Caco-2 (cell line): ENCODE measurements around the gene SLC39A11. TPM values are rescaled to one million over a fixed set of nuclear protein-coding genes. Genes with fewer than 3 reads are reported as not detected.
A peak's percentile ranks its signal among the peaks of the same experiment; 100 is the strongest.

ENCODE experiments used
- BruUV-seq: library from RNA; stranded (reverse); fragments of 400-500 nt; replicated peaks from 2 replicates; lab custom pipeline; 2021; lab: Mats Ljungman, UMichigan
- CTCF ChIA-PET: fragments of 300-600 bp; sonication (Branson Sonifier 250); formaldehyde crosslinking; loops from one replicate; lab custom pipeline; 2022; ENCODE audit warnings: antibody characterized with exemption; lab: Charles Lee
- POLR2A ChIA-PET: fragments of 300-600 bp; sonication (Branson Sonifier 250); formaldehyde crosslinking; loops from one replicate; lab custom pipeline; 2022; ENCODE audit warnings: antibody characterized with exemption; lab: Charles Lee
- DNase-seq, 2 experiments: peaks; one replicate each; pipeline versions ENCODE4 v3.0.0 to v3.0.0-alpha.2; 2020 to 2022
- H3K27me3 ChIP-seq: replicated peaks from 2 replicates; pipeline ENCODE4 v1.6.0; 2011; ENCODE audit warnings: low read length; ENCODE audit not compliant: control insufficient read depth, insufficient read depth
- H3K36me3 ChIP-seq: 2 replicates; pipeline ENCODE4 v1.5.1; 2011; ENCODE audit warnings: low read length; ENCODE audit not compliant: control insufficient read depth, insufficient read depth
- H3K4me1 ChIP-seq: fragments of 250-450 bp; sonication (Bioruptor Pico); 2 replicates; pipeline ENCODE4 v1.5.1; 2020; ENCODE audit warnings: mild to moderate bottlenecking
- H3K4me3 ChIP-seq: 2 replicates; pipeline ENCODE4 v1.5.1; 2011; ENCODE audit warnings: low read depth, mild to moderate bottlenecking, control low read depth, low read length
- H3K9me3 ChIP-seq: fragments of 250-450 bp; sonication (Bioruptor Pico); 2 replicates; pipeline ENCODE4 v1.5.1; 2020; ENCODE audit warnings: mild to moderate bottlenecking, moderate library complexity
- H3K27ac Mint-ChIP-seq: one replicate; pipeline ENCODE4 v1.8.0; 2022; ENCODE audit warnings: mixed read lengths; ENCODE audit not compliant: unreplicated experiment
- H3K27me3 Mint-ChIP-seq: one replicate; pipeline ENCODE4 v1.8.0; 2022; ENCODE audit warnings: mixed read lengths; ENCODE audit not compliant: insufficient read depth, unreplicated experiment
- H3K36me3 Mint-ChIP-seq: one replicate; pipeline ENCODE4 v1.8.0; 2022; ENCODE audit warnings: mild to moderate bottlenecking, mixed read lengths; ENCODE audit not compliant: insufficient read depth, unreplicated experiment
- H3K4me1 Mint-ChIP-seq: one replicate; pipeline ENCODE4 v1.8.0; 2022; ENCODE audit warnings: low read depth, mixed read lengths; ENCODE audit not compliant: unreplicated experiment
- H3K4me3 Mint-ChIP-seq: one replicate; pipeline ENCODE4 v1.8.0; 2022; ENCODE audit warnings: mild to moderate bottlenecking, moderate library complexity, mixed read lengths; ENCODE audit not compliant: unreplicated experiment
- H3K9me3 Mint-ChIP-seq: one replicate; pipeline ENCODE4 v1.8.0; 2022; ENCODE audit warnings: mixed read lengths; ENCODE audit not compliant: unreplicated experiment
- intact Hi-C: fragments of 100-400 bp; cut with micrococcal nuclease; formaldehyde crosslinking; loops from one replicate; pipeline ENCODE4 v1.10.0; 2022; ENCODE audit not compliant: unreplicated experiment
- total RNA-seq: library from RNA; stranded (reverse); gene quantifications from 2 replicates; pipeline ENCODE4 v1.2.3, GENCODE V29; 2022
- TF ChIP-seq, protein P1 (sequence below), 2 experiments: fragments of 200-600 bp in 1 of 2; IDR thresholded peaks; 1 replicate in 1 of 2; 2 replicates in 1 of 2; pipeline versions ENCODE4 v1.5.1 to v1.8.0; 2011 to 2022; ENCODE audit warnings: antibody characterized with exemption in 1 of 2, control low read depth in 1 of 2, inconsistent platforms in 1 of 2, low read depth in 1 of 2, low read length in 1 of 2, mild to moderate bottlenecking in 1 of 2, moderate library complexity in 1 of 2; ENCODE audit not compliant: insufficient read depth in 1 of 2, severe bottlenecking in 1 of 2, unreplicated experiment in 1 of 2

The SLC39A11 gene
- total RNA-seq, 1 experiment from 2014 or later = 26.4 TPM

DNA sequence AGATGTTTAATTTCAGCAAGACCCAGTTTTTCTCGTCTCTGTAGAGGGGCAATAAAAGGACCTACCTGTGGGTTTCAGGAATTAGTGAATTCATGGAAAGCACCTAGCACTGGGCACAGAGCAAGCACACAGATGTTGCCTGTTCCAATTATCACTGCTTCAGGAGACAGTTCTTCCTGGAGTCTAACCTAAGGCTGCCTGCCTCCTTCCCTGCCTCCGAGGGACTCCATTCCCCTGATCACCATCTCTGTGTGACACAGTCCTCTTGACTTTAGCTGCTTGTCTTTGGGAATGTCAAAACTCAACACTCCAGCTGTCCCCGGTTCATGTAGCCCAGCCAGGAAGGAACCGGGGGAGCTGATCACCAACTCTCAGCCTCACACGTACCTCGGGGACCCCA, 474.9 kb downstream of the SLC39A11 start:
- Mint-ChIP-seq H3K9me3 (peaks cover 14% of the 10 kb centered on the region), H3K36me3 (no peaks in the 10 kb centered on the region), H3K4me3 (peak overlapping the region; percentile 78), H3K4me1 (peaks cover 50% of the 10 kb centered on the region), H3K27ac (peak overlapping the region; percentile 65), H3K27me3 (no peaks in the 10 kb centered on the region)
- intact Hi-C loops = no loop called here
- Histone ChIP-seq H3K36me3 (0 out of 2 replicates have a peak, but pooled peaks cover 2% of the 10 kb centered on the region), H3K9me3 (no peaks in the 10 kb centered on the region), H3K4me1 (peaks cover 50% of the 10 kb centered on the region), H3K4me3 (peak overlapping the region; percentile 26), H3K27me3 (no peaks in the 10 kb centered on the region)
- BruUV-seq = TSS peak; percentile 33
- TF ChIP-seq, protein P1, sequence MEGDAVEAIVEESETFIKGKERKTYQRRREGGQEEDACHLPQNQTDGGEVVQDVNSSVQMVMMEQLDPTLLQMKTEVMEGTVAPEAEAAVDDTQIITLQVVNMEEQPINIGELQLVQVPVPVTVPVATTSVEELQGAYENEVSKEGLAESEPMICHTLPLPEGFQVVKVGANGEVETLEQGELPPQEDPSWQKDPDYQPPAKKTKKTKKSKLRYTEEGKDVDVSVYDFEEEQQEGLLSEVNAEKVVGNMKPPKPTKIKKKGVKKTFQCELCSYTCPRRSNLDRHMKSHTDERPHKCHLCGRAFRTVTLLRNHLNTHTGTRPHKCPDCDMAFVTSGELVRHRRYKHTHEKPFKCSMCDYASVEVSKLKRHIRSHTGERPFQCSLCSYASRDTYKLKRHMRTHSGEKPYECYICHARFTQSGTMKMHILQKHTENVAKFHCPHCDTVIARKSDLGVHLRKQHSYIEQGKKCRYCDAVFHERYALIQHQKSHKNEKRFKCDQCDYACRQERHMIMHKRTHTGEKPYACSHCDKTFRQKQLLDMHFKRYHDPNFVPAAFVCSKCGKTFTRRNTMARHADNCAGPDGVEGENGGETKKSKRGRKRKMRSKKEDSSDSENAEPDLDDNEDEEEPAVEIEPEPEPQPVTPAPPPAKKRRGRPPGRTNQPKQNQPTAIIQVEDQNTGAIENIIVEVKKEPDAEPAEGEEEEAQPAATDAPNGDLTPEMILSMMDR (IDR thresholded peaks at IDR 0.05; ENCODE audit: insufficient read depth in 1 of 2, low read depth in 1 of 2, low read length in 1 of 2, severe bottlenecking in 1 of 2, unreplicated experiment in 1 of 2) = no peak
- POLR2A ChIA-PET = interaction anchor here (0.6 to 1.3 kb wide), 9 partner anchors 10 to 61 kb away, joined by 3 to 7 read pairs (median 3); no protein-coding TSS in a partner anchor
- DNase-seq = no peak
- CTCF ChIA-PET = interaction anchor here (0.8 to 1.5 kb wide), 4 partner anchors 14 to 65 kb away, joined by 3 to 8 read pairs (median 4); no protein-coding TSS in a partner anchor

DNA sequence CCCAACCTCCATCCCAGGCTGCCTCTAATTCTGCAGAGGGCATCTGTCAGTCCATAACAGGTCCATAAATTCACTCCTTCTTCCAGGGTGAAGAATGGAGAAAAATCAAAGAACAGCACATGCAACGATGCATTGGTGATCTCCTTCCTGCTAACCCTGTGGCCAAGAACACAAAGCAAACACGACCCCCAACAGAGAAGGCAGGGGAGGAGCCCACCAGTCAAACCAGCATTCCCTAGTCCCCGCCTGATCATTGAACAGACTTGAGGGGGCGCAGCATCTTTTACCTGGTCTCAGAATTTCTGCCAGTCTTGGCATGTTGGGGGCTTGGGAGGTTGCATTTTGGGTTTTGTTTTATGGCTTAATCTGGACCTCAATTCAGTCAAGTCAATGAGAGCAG, 476.0 kb downstream of the SLC39A11 start:
- no TSS peak for BruUV-seq

GRCh38 chr17:72615627-72615991, 476.9 kb downstream of the SLC39A11 start:
- peaks cover 48% of the 10 kb centered on the region for H3K4me1 Mint-ChIP-seq
- Histone ChIP-seq H3K27me3 (no peaks in the 10 kb centered on the region), H3K9me3 (no peaks in the 10 kb centered on the region), H3K4me1 (peaks cover 50% of the 10 kb centered on the region), H3K4me3 (peak overlapping the region; percentile 22), H3K36me3 (0 out of 2 replicates have a peak, but pooled peaks cover 2% of the 10 kb centered on the region)
- no peaks in the 10 kb centered on the region for H3K27me3 Mint-ChIP-seq
- peak overlapping the region; percentile 35 for H3K27ac Mint-ChIP-seq
- H3K4me3 Mint-ChIP-seq = peak overlapping the region; percentile 67
- no peaks in the 10 kb centered on the region for H3K36me3 Mint-ChIP-seq
- BruUV-seq = no TSS peak
- POLR2A ChIA-PET = interaction anchor here (0.7 to 1.3 kb wide), 2 partner anchors 23 to 35 kb away, joined by 5 to 7 read pairs; no protein-coding TSS in a partner anchor
- H3K9me3 Mint-ChIP-seq = peaks cover 12% of the 10 kb centered on the region
- TF ChIP-seq, protein P1 (IDR thresholded peaks at IDR 0.05; ENCODE audit: insufficient read depth in 1 of 2, low read depth in 1 of 2, low read length in 1 of 2, severe bottlenecking in 1 of 2, unreplicated experiment in 1 of 2) = no peak
- CTCF ChIA-PET = interaction anchor here (0.6 to 1.9 kb wide), 6 partner anchors 12 to 114 kb away, joined by 3 to 9 read pairs (median 4); no protein-coding TSS in a partner anchor
- DNase-seq = no peak
- intact Hi-C loops = loop anchor here (1.0 kb wide), 3 partner anchors 25 to 69 kb away; no protein-coding TSS in a partner anchor

More for the DNA sequence above, 476.0 kb downstream of the SLC39A11 start:
- H3K9me3 Mint-ChIP-seq = peaks cover 14% of the 10 kb centered on the region
- TF ChIP-seq, protein P1 (IDR thresholded peaks at IDR 0.05; ENCODE audit: insufficient read depth in 1 of 2, low read depth in 1 of 2, low read length in 1 of 2, severe bottlenecking in 1 of 2, unreplicated experiment in 1 of 2) = no peak
- Histone ChIP-seq H3K36me3 (0 out of 2 replicates have a peak, but pooled peaks cover 2% of the 10 kb centered on the region), H3K4me1 (peaks cover 50% of the 10 kb centered on the region), H3K4me3 (no peak overlapping the region), H3K9me3 (no peaks in the 10 kb centered on the region), H3K27me3 (no peaks in the 10 kb centered on the region)
- peaks cover 48% of the 10 kb centered on the region for H3K4me1 Mint-ChIP-seq
- intact Hi-C loops = no loop called here
- H3K27me3 Mint-ChIP-seq = no peaks in the 10 kb centered on the region
- no peaks in the 10 kb centered on the region for H3K36me3 Mint-ChIP-seq
- ChIA-PET CTCF (no interaction called here), POLR2A (no interaction called here)
- H3K27ac Mint-ChIP-seq = no peak overlapping the region
- DNase-seq = no peak
- peak overlapping the region; percentile 78 for H3K4me3 Mint-ChIP-seq
